GM10266 (cell line): ENCODE measurements around the gene VIPAS39.
"Not testable (repeated sequence)": the region's sequence is repeated elsewhere in the genome, so short reads cannot be mapped to it uniquely, and the experiment has no call there.

Experiments
- DNase-seq: peaks from one replicate; pipeline ENCODE4 v3.0.0; 2012; ENCODE audit errors: extremely low spot score
- CTCF ChIP-seq: IDR thresholded peaks from 2 replicates; pipeline ENCODE4 v1.5.1; 2012; ENCODE audit warnings: mild to moderate bottlenecking, low read depth; ENCODE audit not compliant: control insufficient read depth, insufficient read depth; ENCODE audit errors: missing control alignments

VIPAS39 gene

DNA sequence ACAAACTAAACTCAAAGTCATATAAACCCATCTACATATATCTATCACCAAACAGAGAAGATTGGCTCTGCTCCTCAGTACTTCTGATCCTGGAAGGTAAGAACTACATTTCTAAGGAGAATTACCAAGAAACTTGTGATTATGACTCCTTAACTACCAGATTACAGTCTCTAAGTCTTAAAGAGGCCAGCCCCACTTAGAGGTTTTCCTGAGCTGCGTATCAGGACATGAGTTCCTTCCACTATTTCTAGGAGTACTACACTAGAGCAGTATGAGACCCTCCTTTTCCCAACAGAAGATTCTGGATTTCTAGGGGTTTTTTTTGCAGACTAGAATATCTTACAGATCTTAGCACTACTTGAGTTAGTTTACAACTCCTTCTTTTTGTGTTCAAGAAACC, 34.0 kb downstream of the VIPAS39 start, which contains the start of gene NOXRED1:
Gene NOXRED1, minus strand, starts transcription at position 101 of the 400 bp plus-strand sequence. CDS start 634 bp downstream, outside the sequence.
- DNase-seq: no peak
- no peak for TF ChIP-seq CTCF

DNA sequence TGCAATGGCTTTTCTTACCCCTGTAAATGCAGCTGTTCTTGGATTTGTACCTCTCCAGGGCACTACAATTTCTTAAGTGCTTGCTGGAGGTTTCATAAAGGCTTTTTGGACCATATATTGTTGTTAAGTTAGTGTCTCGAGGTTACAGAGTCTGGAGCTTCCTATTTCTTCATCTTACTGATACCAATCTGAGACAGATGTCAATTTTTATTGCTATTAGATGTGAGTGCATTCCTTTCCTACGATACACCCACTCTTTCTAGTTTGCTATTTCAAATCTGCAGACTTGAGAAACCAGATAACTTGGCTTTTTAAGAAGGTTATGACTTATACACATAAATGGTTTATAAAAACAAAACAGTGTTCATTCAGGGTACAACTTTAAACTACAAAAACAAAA, 36.2 kb downstream of the VIPAS39 start:
- DNase-seq: no peak
- no peak for TF ChIP-seq CTCF

DNA sequence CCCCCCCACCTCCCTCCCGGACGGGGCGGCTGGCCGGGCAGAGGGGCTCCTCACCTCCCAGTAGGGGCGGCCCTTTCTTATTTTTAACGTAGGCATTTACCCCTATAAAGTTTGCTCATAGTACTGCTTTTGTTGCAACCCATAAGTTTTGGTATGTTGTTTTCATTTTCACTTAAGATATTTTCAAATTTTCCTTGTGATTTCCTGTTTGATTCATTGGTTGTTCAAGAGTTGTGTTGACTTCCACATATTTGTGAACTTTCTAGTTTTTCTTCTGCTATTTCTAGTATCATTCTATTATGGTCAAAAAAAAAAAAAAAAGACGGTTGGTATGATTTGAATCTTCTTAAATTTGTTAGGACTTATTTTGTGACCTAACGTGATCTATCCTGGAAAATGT, 40.6 kb downstream of the VIPAS39 start:
- no peak for DNase-seq
- TF ChIP-seq CTCF: no peak

DNA sequence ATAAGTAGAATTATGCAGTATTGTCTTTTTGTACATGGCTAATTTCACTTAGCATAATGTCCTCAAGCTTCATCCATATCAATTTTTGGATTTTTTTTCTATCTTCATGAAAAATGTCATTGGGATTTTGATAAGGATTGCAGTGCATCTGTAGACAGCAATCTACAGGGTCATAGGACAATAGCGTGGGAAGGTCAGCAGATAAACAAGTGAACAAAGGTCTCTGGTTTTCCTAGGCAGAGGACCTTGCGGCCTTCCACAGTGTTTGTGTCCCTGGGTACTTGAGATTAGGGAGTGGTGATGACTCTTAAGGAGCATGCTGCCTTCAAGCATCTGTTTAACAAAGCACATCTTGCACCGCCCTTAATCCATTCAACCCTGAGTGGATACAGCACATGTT, 41.3 kb downstream of the VIPAS39 start:
- not testable (repeated sequence) for DNase-seq

DNA sequence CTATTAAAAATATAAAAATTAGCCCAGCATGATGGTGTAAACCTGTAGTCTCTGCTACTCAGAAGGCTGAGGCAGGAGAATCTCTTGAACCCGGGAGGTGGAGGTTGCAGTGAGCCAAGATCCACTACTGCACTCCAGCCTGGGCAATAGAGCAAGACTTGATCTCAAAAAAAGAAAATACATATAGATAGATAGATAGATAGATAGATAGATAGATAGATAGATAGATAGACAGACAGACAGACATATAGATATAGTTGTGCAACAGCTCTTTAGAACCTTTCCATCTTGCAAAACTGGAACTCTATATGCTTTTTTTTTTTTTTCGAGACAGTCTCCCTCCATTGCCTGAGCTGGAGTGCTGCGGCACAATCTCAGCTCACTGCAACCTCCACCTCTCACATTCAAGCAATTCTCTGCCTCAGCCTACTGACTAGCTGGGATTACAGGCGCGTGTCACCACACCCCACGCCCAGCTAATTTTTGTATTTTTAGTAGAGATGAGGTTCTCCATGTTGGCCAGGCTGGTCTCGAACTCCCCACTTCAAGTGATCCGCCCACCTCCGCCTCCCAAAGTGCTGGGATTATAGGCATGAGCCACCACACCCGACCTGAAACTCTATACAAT, 41.9 kb downstream of the VIPAS39 start:
- DNase-seq: not testable (repeated sequence)

- no peak for DNase-seq
- TF ChIP-seq CTCF: no peak
Measured at GRCh38 chr14:77409131-77409533, 48.3 kb downstream of the VIPAS39 start.

DNA sequence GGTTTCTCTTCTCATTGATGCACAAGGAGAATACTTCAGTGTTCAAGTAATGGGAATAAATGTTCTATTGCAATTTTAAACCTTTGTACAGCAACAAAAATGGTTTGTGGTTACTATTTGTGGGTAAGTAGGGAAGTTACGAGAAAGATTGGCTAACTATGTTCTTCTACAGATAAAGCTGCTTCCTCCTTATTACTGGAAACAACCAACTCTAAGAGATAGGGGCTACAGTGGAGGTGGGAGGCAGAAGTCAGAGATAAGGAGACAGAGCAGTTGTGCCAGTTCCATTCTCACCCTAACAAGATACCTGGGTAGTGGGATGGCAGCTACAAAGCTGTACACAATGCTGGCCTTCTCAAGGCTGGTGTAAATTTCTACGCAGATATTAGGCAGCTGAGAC, 50.2 kb downstream of the VIPAS39 start:
- TF ChIP-seq CTCF: no peak
- no peak for DNase-seq

GRCh38 chr14:77406718-77407117, 50.7 kb downstream of the VIPAS39 start:
- no peak for TF ChIP-seq CTCF
- no peak for DNase-seq
